NCI-H1105 (cell line): ENCODE data around the gene FMN2.
"Not testable (repeated sequence)": the region's sequence is repeated elsewhere in the genome, so short reads cannot be mapped to it uniquely, and the experiment has no call there.

Experiments
- DNase-seq: peaks from one replicate; lab custom pipeline; 2025; lab: John Stamatoyannopoulos, UW

FMN2 gene

GRCh38 chr1:240363315-240363714 lies 271.6 kb downstream of the FMN2 start:
- DNase-seq, result no peak

DNA sequence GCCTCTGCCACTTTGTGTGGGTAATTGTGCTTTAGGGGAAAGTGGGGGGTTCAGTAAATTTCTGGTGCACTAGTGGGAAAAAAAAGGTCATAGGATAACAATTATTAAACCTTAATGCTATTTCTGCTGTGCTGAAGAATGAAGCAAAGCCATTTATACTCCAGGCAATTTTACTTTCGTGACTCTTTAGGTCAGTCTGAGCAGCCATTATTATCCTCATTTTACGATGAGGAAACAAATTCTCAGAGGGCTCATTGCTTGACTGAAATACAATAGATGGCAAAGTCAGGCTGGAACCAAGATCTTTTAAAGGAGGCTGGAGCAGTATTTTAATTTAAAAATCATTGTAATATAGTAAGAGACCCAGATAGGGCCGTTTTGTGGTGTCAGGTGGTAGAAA lies 272.2 kb downstream of the FMN2 start:
- DNase-seq, result no peak

- no peak for DNase-seq
Observed at GRCh38 chr1:240366636-240367035, 275.0 kb downstream of the FMN2 start.

DNA sequence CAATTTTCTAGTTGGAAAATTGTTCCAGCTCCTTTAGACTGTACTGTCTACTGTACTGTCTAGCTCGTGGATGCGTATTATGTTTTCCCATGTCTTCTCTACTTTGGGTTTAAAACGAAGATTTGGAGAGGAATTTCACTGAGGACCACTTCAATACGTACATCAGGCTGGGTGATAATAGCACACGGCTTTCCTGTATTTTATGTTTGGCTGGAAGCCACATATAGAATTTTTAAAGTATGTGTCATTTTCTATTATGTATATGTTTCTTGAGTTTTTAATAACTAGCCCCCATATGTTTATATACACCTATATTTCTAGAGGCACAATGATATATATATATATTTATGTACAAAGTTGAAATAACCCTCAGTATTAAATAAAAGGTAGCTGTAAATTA lies 293.9 kb downstream of the FMN2 start:
- DNase-seq, result no peak

DNA sequence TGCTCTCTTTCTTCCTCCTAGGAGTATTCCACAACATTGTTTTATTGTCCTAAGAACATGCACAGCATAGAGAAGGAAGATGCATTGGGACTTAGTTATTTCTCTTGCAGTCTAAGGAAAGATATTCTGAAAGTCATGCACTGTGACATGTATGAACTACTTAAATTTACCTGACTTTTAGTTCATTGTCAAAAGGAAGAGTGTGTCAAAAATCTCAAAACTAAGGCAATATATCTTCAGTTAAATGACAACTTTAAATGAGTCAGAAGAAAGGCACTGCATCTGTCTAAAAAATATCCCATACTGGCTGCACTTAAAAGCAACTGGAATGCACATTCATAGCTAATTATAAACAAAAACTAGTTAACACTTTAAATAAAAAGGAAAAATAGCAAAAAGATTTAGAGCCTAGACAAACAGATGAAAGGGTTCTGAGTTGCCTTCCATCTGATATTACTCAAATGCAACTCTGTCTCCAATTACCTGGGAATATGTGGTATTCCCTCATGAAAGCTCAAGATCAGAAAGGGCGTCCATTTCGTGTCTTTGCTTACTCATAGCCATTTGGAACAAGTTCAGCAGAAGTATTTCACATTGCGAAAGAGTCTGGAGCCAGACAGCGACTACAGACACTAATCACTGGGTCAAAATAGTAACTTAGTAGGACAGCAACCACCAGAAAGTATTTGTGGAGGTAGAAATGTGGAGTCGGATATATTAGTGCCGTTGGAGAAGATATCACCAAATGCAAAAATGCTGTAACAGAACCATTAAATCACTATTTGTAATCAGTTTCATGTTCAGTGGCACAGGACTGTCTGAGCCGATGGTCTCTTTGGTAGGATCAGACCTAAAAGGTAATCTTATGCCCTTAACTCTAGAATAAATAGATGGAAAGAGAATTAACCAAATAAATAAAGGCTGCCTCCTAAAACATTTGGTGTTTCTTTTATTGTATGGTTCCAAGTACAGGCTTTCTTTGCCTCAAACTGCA lies 294.6 kb downstream of the FMN2 start:
- no peak for DNase-seq

- no peak for DNase-seq
Observed at GRCh38 chr1:240387051-240387450, 295.4 kb downstream of the FMN2 start.

GRCh38 chr1:240391660-240392260 lies 300.1 kb downstream of the FMN2 start:
- DNase-seq, result no peak

GRCh38 chr1:240394353-240394752 lies 302.7 kb downstream of the FMN2 start:
- DNase-seq, result no peak

- DNase-seq, result no peak
Observed at GRCh38 chr1:240395336-240395735, 303.7 kb downstream of the FMN2 start.

DNA sequence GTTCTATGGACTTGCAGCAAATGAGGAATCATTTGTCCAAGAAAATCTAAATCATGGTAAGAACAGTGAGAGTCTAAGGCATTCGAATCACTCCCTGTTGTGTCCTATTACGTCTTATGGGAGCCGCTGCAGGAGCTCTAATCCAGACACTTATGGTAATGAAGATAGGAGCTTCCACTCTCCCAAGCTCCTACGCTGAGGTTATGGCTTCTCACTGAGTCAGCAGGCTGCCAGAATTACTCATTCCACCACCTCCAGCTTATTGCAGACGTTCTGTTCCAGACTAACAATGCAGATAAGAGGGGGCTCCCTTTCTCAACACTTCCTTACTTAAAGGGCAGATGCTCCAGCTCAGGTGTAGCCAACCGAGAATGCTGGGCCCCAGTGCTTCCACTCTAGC lies 307.7 kb downstream of the FMN2 start:
- no peak for DNase-seq

- no peak for DNase-seq
Observed at GRCh38 chr1:240401731-240402130, 310.0 kb downstream of the FMN2 start.

GRCh38 chr1:240402326-240402725 lies 310.6 kb downstream of the FMN2 start:
- no peak for DNase-seq

DNA sequence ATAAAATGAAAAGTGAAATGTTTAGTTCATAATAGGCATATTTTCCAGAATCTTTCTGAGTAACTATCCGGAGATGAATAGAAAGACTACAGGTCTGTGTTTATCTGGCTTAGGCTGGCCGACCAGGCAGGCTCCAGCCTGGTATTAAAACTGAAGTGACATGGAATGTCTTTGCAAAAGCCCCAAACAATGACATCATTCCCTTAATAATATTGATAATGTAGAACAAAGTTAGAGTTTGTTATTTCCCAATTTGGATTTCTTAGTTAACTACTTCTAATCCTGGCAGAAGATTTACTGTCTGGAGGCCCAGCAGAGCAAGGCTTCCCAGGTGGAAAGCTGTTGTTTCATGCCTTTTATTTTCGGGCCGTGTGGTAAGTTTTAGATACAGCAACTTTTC lies 312.6 kb downstream of the FMN2 start:
- DNase-seq, result no peak

- no peak for DNase-seq
Observed at GRCh38 chr1:240405751-240406150, 314.1 kb downstream of the FMN2 start.

- no peak for DNase-seq
Observed at GRCh38 chr1:240407407-240407806, 315.7 kb downstream of the FMN2 start.

DNA sequence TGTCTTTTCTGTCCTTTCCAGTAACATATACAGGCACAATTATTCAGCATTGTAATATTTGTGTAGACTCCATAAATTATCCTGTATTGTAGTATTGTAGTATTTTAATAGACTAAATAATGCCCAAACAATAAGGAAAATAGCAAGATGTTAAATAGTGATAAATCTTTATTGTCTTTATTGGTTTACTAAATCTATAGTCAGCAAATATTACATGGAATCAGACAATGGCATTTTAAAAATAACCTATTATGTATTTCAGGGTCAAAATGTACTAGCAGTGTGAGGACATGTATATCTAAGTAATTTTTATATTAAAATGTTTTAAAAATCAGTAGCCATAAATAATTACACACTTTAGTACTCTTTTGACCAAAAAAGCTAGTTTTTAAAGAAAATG lies 317.9 kb downstream of the FMN2 start:
- DNase-seq, result no peak

GRCh38 chr1:240413732-240414131 lies 322.0 kb downstream of the FMN2 start:
- no peak for DNase-seq

GRCh38 chr1:240414237-240414636 lies 322.6 kb downstream of the FMN2 start:
- no peak for DNase-seq

GRCh38 chr1:240415011-240415410 lies 323.3 kb downstream of the FMN2 start:
- not testable (repeated sequence) for DNase-seq

GRCh38 chr1:240415532-240415931 lies 323.8 kb downstream of the FMN2 start:
- DNase-seq, result no peak

DNA sequence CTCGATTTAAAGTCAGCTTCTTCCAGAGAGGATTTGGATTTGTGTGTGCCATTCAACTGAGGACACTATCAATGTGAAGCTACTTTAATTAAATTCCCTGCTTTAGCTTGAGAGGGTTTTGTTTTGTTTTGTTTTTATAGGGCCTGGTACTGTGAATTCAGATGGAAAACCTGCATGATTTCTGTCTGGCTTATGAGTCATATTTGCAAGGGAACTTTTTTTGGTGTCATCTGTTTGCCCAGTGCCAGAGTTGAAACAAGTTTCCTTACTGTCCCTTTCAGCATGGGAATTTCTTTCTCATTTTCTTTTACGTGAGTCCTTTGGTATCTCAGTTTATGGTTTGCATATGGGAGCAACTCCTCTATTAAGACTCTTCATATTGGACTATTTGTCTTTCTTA lies 325.6 kb downstream of the FMN2 start:
- DNase-seq, result no peak

GRCh38 chr1:240420766-240421165 lies 329.1 kb downstream of the FMN2 start:
- no peak for DNase-seq

GRCh38 chr1:240423246-240423924 lies 331.7 kb downstream of the FMN2 start:
- DNase-seq, result no peak
